Lower lobe of right lung (tissue), 2 donors: Measurements from ENCODE around the gene PPM1H. TPM values are rescaled to one million over a fixed set of nuclear protein-coding genes. Genes with fewer than 3 reads are reported as not detected.
"Not testable (repeated sequence)": the region's sequence is repeated elsewhere in the genome, so short reads cannot be mapped to it uniquely, and the experiment has no call there.

Experiments used
- ATAC-seq, 2 donors: fragments of 200-7000 bp; cut with Tn5 transposase; one replicate each; pipeline ENCODE4 v1.9.1; 2020 to 2022; ENCODE audit warnings: mild to moderate bottlenecking in 2 of 2, moderate library complexity in 2 of 2
- DNase-seq: peaks from one replicate; pipeline ENCODE4 v3.0.0-alpha.2; 2020
- H3K27ac ChIP-seq: fragments of 200-600 bp; one replicate; pipeline ENCODE4 v1.8.0; 2022
- H3K27me3 ChIP-seq: fragments of 200-600 bp; one replicate; pipeline ENCODE4 v1.8.0; 2022; ENCODE audit warnings: low read depth
- H3K36me3 ChIP-seq: fragments of 200-600 bp; one replicate; pipeline ENCODE4 v1.8.0; 2022; ENCODE audit warnings: mild to moderate bottlenecking
- H3K4me1 ChIP-seq: fragments of 200-600 bp; one replicate; pipeline ENCODE4 v1.8.0; 2022
- H3K4me3 ChIP-seq: fragments of 200-600 bp; one replicate; pipeline ENCODE4 v1.8.0; 2022; ENCODE audit warnings: mild to moderate bottlenecking
- H3K9me3 ChIP-seq: fragments of 200-600 bp; one replicate; pipeline ENCODE4 v1.8.0; 2022
- intact Hi-C: fragments of 100-400 bp; cut with DNase I; formaldehyde crosslinking; loops from one replicate; pipeline ENCODE4 v1.11.0; 2022
- total RNA-seq: library from RNA; stranded (reverse); fragmentation: NEBNext Ultra II Directional; extraction: Animal tissue kit (Norgen Biotek cat#: 25700); gene quantifications from one replicate; pipeline ENCODE4 v1.2.1, GENCODE V29; 2021
- TF ChIP-seq, protein P1 (sequence below): fragments of 200-600 bp; IDR thresholded peaks from one replicate; pipeline ENCODE4 v1.8.0; 2022; ENCODE audit warnings: antibody characterized with exemption, mild to moderate bottlenecking
- donor health status: DM: no; HTN: yes; CAD: no; lungs with severe emphysema.

PPM1H gene
- total RNA-seq, 1 donor from 2014 or later = 6.8 TPM

DNA sequence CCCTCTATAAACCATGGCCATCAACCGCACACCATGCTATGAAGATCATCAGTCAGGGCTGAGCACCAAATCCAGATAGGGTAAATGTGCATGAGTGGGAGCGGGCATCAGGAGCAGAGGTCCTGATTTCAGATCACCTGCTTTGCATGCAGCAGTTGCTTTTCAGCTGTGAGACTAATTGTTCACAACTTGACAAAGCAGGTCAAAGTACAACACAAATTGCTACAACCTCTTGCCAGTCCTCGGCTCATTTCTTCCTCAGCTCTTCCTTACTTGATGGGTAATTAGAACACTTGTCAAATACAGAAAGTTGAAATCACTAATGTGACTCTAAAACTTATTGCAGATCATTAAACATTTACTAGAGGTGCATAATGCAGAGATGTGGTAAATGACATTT lies 171.6 kb downstream of the PPM1H start:
- TF ChIP-seq, protein P1, sequence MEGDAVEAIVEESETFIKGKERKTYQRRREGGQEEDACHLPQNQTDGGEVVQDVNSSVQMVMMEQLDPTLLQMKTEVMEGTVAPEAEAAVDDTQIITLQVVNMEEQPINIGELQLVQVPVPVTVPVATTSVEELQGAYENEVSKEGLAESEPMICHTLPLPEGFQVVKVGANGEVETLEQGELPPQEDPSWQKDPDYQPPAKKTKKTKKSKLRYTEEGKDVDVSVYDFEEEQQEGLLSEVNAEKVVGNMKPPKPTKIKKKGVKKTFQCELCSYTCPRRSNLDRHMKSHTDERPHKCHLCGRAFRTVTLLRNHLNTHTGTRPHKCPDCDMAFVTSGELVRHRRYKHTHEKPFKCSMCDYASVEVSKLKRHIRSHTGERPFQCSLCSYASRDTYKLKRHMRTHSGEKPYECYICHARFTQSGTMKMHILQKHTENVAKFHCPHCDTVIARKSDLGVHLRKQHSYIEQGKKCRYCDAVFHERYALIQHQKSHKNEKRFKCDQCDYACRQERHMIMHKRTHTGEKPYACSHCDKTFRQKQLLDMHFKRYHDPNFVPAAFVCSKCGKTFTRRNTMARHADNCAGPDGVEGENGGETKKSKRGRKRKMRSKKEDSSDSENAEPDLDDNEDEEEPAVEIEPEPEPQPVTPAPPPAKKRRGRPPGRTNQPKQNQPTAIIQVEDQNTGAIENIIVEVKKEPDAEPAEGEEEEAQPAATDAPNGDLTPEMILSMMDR = no peak
- H3K27ac ChIP-seq = no peak overlapping the region
- H3K9me3 ChIP-seq = no peaks in the 10 kb centered on the region
- intact Hi-C loops = no loop called here
- ATAC-seq = no peak
- no peaks in the 10 kb centered on the region for H3K27me3 ChIP-seq
- H3K36me3 ChIP-seq = no peaks in the 10 kb centered on the region
- H3K4me1 ChIP-seq = peaks cover 13% of the 10 kb centered on the region
- DNase-seq = no peak
- H3K4me3 ChIP-seq = no peak overlapping the region

DNA sequence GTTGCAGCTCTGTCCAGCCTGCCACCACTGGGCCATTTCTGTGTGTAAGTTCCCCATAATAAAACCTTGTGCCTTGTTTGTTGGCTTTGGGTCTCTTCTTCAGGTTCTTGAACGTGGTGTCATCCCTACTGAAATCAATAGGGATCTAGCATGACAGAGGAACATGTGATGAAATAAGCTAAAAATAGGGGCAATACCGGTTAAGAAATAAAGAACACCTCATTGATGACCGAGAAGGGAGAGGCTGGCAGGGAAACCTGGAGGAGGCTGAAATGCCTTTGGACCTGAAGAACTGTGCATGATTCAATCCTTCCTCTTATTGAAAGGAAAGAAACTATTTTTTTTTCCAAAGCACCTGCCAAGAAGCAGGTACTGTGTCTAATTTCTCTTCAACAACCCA lies 172.3 kb downstream of the PPM1H start:
- Histone ChIP-seq H3K36me3 (no peaks in the 10 kb centered on the region), H3K4me1 (peaks cover 13% of the 10 kb centered on the region), H3K4me3 (no peak overlapping the region), H3K27ac (no peak overlapping the region), H3K27me3 (no peaks in the 10 kb centered on the region), H3K9me3 (no peaks in the 10 kb centered on the region)
- ATAC-seq (no peak), DNase-seq (no peak)
- intact Hi-C loops = no loop called here
- TF ChIP-seq, protein P1 = no peak

DNA sequence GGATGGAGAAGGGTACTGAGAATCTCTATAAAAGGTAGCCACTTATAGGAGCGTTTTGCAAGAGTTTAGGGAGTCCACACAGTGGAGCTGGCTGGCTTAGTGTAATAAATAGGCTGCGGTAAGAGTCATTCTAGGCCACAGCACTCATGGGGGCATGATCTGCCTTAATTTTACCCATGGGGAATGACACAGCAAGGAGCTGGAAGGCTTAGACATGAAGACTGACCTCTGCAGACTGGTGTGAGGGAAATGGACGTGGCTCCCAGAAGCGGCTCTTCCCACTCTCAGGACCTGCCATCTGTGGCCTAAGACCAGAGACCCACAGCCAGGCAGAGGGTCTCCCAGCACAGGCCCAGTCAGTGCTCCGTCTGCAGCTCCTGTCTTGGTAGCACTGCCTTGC lies 173.3 kb downstream of the PPM1H start:
- TF ChIP-seq, protein P1 = no peak
- Histone ChIP-seq H3K27ac (no peak overlapping the region), H3K9me3 (no peaks in the 10 kb centered on the region), H3K4me1 (peaks cover 13% of the 10 kb centered on the region), H3K4me3 (no peak overlapping the region), H3K27me3 (no peaks in the 10 kb centered on the region), H3K36me3 (no peaks in the 10 kb centered on the region)
- ATAC-seq (peak in 1 of 2 donors; percentile 27), DNase-seq (no peak)
- intact Hi-C loops = no loop called here

DNA sequence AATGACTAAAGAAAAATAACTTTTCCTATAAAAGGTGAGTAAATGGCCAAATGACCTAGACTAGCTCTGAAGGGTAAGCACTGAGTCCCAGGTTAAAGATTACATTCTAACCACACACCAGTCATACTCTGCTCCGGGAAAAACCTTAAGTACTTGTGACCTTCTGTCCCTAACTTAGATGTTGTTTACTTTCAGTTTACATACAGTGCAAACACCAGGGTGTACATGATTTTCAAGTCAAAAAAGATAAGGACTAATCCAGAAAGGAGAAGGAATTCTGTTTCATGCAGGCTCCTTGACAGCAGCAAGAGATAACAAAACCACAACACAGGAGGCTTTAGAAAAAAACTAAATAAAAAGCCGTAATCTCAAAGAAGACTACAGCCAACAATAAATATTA lies 174.2 kb downstream of the PPM1H start:
- Histone ChIP-seq H3K36me3 (no peaks in the 10 kb centered on the region), H3K4me3 (no peak overlapping the region), H3K4me1 (peaks cover 13% of the 10 kb centered on the region), H3K9me3 (no peaks in the 10 kb centered on the region), H3K27ac (no peak overlapping the region), H3K27me3 (no peaks in the 10 kb centered on the region)
- intact Hi-C loops = no loop called here
- peak; percentile 63 to 93 for ATAC-seq
- DNase-seq = no peak
- TF ChIP-seq, protein P1 = no peak

DNA sequence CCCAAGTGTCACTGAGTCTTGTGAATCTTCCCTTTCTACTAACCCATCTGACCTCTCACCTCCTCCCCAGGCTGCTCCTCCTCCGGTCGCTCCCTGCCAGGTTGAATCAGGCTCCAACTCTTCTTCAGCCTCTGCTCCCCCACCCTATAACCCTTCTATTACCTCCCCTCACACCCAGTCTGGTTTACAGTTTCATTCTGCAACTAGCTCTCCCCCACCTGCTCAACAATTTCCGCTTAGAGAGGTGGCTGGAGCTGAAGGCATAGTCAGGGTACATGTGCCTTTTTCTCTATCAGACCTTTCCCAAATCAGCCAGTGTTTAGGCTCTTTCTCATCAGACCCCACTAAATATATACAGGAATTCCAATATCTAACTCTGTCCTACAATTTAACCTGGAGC lies 174.6 kb downstream of the PPM1H start:
- H3K9me3 ChIP-seq, H3K36me3 ChIP-seq, H3K4me3 ChIP-seq, H3K27ac ChIP-seq, intact Hi-C loops, H3K27me3 ChIP-seq, DNase-seq, ATAC-seq: not testable (repeated sequence)
- H3K4me1 ChIP-seq = peaks cover 13% of the 10 kb centered on the region

DNA sequence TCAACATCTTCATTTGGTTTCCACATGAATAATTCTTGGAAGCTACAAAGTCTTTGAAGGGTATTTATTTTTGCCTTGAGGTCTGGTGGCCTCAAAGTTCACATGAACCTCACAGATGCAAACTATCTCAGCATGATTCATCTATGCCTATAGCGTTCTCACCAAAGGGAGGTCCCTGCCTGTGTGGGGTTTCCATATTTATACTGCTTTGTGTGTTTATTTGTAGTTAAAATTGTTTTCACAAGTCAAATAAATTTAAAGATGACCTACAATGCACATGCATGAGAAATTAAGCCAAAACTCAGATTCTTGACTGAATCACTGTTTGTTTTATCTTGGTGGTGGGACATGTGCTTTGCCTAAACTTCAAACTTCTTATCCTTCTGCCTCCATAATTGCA lies 176.7 kb downstream of the PPM1H start:
- Histone ChIP-seq H3K36me3 (no peaks in the 10 kb centered on the region), H3K27me3 (no peaks in the 10 kb centered on the region), H3K27ac (no peak overlapping the region), H3K4me3 (no peak overlapping the region), H3K4me1 (peaks cover 13% of the 10 kb centered on the region), H3K9me3 (no peaks in the 10 kb centered on the region)
- intact Hi-C loops = no loop called here
- TF ChIP-seq, protein P1 = no peak
- DNase-seq (no peak), ATAC-seq (no peak)
